Heart left ventricle (tissue), 16 donors: Measurements from ENCODE around the gene EGLN2. TPM values are rescaled to one million over a fixed set of nuclear protein-coding genes. Genes with fewer than 3 reads are reported as not detected.
A peak's percentile ranks its signal among the peaks of the same experiment; 100 is the strongest.

Experiments
- ATAC-seq, 4 donors: fragments of 200-7000 bp; cut with Tn5 transposase; one replicate each; pipeline ENCODE4 v1.9.1; 2020 to 2022; ENCODE audit warnings: moderate library complexity in 4 of 4, mild to moderate bottlenecking in 3 of 4, moderate number of reproducible peaks in 1 of 4
- DNase-seq, 5 donors: peaks; one replicate each; pipeline ENCODE4 v3.0.0-alpha.2; 2020
- H3K27ac ChIP-seq, 12 donors: fragments of 200-600 bp; sonication (generic) in 4 of 12; one replicate each; pipeline versions ENCODE4 v1.5.0 to v1.8.0; 2016 to 2022; ENCODE audit warnings: mild to moderate bottlenecking in 2 of 12
- H3K27me3 ChIP-seq, 9 donors: fragments of 200-600 bp; sonication (generic) in 2 of 9; one replicate each; pipeline versions ENCODE4 v1.5.1 to v1.8.0; 2016 to 2022; ENCODE audit warnings: mild to moderate bottlenecking in 3 of 9
- H3K36me3 ChIP-seq, 9 donors: fragments of 200-600 bp; sonication (generic) in 2 of 9; one replicate each; pipeline versions ENCODE4 v1.5.0 to v1.8.0; 2018 to 2022; ENCODE audit warnings: mild to moderate bottlenecking in 2 of 9
- H3K4me1 ChIP-seq, 12 donors: fragments of 200-600 bp; sonication (generic) in 4 of 12; one replicate each; pipeline versions ENCODE4 v1.5.0 to v1.8.0; 2016 to 2022; ENCODE audit warnings: mild to moderate bottlenecking in 3 of 12
- H3K4me3 ChIP-seq, 12 donors: fragments of 200-600 bp; sonication (generic) in 4 of 12; one replicate each; pipeline versions ENCODE4 v1.5.0 to v1.8.0; 2017 to 2022; ENCODE audit warnings: mild to moderate bottlenecking in 9 of 12, moderate library complexity in 4 of 12
- H3K9me3 ChIP-seq, 12 donors: fragments of 200-600 bp; sonication (generic) in 4 of 12; one replicate each; pipeline versions ENCODE4 v1.5.0 to v1.8.0; 2016 to 2022; ENCODE audit warnings: mild to moderate bottlenecking in 1 of 12
- POLR2A ChIP-seq, 2 donors: fragments of 450-650 bp; IDR thresholded peaks; one replicate each; pipeline ENCODE4 v1.6.1; 2017; ENCODE audit warnings: antibody characterized with exemption in 2 of 2, mild to moderate bottlenecking in 2 of 2, moderate library complexity in 2 of 2
- WGBS, 4 donors: extraction: QIAGEN DNeasy Blood & Tissue Kit in 2 of 4; methylation state at CpG; one replicate each; pipeline versions ENCODE4 v1.1.5 to v1.1.7; 2013 to 2018; 5-methylcytosine and 5-hydroxymethylcytosine counted together
- intact Hi-C, 10 donors: fragments of 100-400 bp; cut with DNase I; formaldehyde crosslinking; loops; one replicate each; pipeline versions ENCODE4 v1.11.1 to v1.14.2; 2022
- polyA plus RNA-seq, 2 donors: library from polyadenylated mRNA; stranded (reverse); fragments of 200-250 nt; gene quantifications; one replicate each; pipeline ENCODE4 v1.2.3, GENCODE V29; 2013
- total RNA-seq, 9 donors: library from RNA; depleted of rRNA in 2 of 9; stranded (reverse); fragments of >200 nt in 2 of 9; fragmentation: NEBNext Ultra II Directional in 3 of 9; extraction: Animal tissue kit (Norgen Biotek cat#: 25700) in 3 of 9; gene quantifications; one replicate each; pipeline versions ENCODE4 v1.1.0 to v1.2.4, GENCODE V29; 2016 to 2023
- TF ChIP-seq, protein P1 (sequence below), 12 donors: fragments of 200-600 bp; sonication (generic) in 4 of 12; IDR thresholded peaks; one replicate each; pipeline versions ENCODE4 v1.5.0 to v1.8.0; 2018 to 2022; ENCODE audit warnings: antibody characterized with exemption in 12 of 12, mild to moderate bottlenecking in 5 of 12
- donor health status: ischemic (EF 13 %, LVEDD 7.1; RV severe dilation, severe dysfunction).
- donor health status: healthy with polysubstance abuse.
- donor health status: DM: no; HTN: yes; CAD: no.
- donor health status: DM: no; HTN: no; CAD: no.
- donor health status: ischemic (EF 25% LVEDD 6.9; RV normal size, moderate dysfunction).
- donor health status: ischemic (EF 25% LVEDD 5.7; RV mildly dilated, moderate dysfunction).
- donor health status: healthy.
- donor health status: DM: yes; HTN: yes; CAD: no.
- donor health status: ischemic (EF 35%, LVEDD 5.7; RV mildly dilated, moderate dysfunction).
- donor health status: nonischemic (EF 11% LVEDD 7.7; RV severe dilation, severe dysfunction).
- donor health status: DM: yes; HTN: yes; CAD: no.
- donor health status: PGD.
- donor health status: ischemic (EF 29% LVEDD 5.4; RV normal size, mild dysfunction).
- donor health status: nonischemic (EF 23%, LVEDD 6.1; RV moderate dilation, normal function).

Gene EGLN2
- total and polyA plus RNA-seq, 11 donors: 38.1 to 91.8 (median 50.5) TPM

DNA sequence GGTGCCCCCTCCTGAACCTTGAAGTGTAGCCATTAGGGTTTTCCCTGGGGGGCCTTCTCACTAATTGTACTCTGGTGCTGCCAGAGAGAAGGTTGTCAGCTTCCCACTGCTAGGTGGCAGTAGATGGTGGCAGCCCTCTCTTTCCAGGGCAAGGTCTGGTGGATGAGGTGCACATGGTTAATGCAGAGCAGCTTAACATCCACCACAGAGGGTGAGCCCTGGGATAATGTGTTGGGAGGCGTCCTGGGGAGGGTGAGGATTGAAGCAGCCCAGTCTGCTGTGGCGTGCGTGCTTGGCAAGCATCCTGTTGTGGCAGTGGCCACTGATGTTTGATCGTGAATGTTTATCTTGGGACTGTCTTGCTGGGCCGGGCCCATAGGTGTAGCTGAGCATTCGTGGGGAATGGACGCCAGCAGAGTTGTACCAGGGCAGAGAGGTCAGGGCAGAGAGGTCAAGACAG is 5.8 kb downstream of the EGLN2 start:
- TF ChIP-seq POLR2A (IDR thresholded peaks at IDR 0.05): no peak
- TF ChIP-seq, protein P1, sequence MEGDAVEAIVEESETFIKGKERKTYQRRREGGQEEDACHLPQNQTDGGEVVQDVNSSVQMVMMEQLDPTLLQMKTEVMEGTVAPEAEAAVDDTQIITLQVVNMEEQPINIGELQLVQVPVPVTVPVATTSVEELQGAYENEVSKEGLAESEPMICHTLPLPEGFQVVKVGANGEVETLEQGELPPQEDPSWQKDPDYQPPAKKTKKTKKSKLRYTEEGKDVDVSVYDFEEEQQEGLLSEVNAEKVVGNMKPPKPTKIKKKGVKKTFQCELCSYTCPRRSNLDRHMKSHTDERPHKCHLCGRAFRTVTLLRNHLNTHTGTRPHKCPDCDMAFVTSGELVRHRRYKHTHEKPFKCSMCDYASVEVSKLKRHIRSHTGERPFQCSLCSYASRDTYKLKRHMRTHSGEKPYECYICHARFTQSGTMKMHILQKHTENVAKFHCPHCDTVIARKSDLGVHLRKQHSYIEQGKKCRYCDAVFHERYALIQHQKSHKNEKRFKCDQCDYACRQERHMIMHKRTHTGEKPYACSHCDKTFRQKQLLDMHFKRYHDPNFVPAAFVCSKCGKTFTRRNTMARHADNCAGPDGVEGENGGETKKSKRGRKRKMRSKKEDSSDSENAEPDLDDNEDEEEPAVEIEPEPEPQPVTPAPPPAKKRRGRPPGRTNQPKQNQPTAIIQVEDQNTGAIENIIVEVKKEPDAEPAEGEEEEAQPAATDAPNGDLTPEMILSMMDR (IDR thresholded peaks at IDR 0.05): peak in 2 of 12 donors; percentile 19 to 23
- Histone ChIP-seq H3K27me3 (no peaks in the 10 kb centered on the region), H3K27ac (peak overlapping the region; percentile 57 to 99 (median 97)), H3K9me3 (no peaks in the 10 kb centered on the region), H3K4me3 (no peak overlapping the region), H3K36me3 (peaks cover 0 to 69% (median 44%) of the 10 kb centered on the region in 9 donors), H3K4me1 (peaks cover 57 to 100% (median 90%) of the 10 kb centered on the region in 12 donors)
- intact Hi-C loops: loop anchor here in 6 of 10 donors (5.0 to 10.0 kb wide), 5 partner anchors 88 to 383 kb away; partner anchors contain the start of genes COQ8B (in 2 of the 6), ITPKC (in 2 of the 6) and SERTAD1 (in 1 of the 6)
- DNase-seq (peak in 1 of 5 donors; percentile 53), ATAC-seq (peak in 3 of 4 donors; percentile 1 to 7 (median 1))
- WGBS, 4 donors: 16 to 25% (median 22%) methylated on average over 7 of the region's 7 CpGs

DNA sequence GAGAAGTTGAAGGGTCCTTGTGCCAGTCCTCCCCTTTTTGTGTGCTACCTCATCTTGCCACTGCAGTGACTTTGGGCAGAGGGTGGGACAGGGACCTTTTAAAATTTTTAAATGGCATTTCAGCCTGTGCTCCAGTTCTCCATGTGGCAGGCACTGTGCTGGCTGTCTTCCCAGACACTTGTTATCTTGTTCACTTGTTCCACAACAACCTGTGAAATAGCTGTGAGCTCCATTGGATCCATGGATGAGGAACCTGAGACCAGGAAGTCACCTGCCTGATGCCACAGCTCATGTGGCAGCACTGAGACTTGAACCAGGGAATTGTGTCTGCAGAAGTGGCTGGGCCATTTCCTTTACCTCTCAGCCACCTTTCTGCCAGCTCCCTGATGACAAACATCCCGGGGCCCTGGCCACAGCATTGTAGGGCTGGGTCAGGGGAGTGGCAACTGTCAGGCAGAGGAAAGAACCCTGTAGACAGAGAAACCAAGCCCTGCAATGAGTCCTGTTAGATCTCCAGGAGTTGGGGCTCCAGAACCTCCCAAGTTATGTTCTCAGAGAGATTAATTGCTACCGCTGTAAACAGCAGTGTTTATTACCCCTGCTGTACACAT is 6.4 kb downstream of the EGLN2 start:
- no peak for TF ChIP-seq POLR2A (IDR thresholded peaks at IDR 0.05)
- TF ChIP-seq, protein P1 (IDR thresholded peaks at IDR 0.05): no peak
- intact Hi-C loops: loop anchor here in 6 of 10 donors (5.0 to 10.0 kb wide), 5 partner anchors 88 to 383 kb away; partner anchors contain the start of genes COQ8B (in 2 of the 6), ITPKC (in 2 of the 6) and SERTAD1 (in 1 of the 6)
- H3K36me3 ChIP-seq: peaks cover 0 to 69% (median 44%) of the 10 kb centered on the region in 9 donors
- peak overlapping the region in 11 of 12 donors; percentile 95 to 99 (median 97) for H3K27ac ChIP-seq
- ATAC-seq (peak in 2 of 4 donors; percentile 2), DNase-seq (peak in 1 of 5 donors; percentile 62)
- H3K4me1 ChIP-seq: peaks cover 56 to 100% (median 90%) of the 10 kb centered on the region in 12 donors
- H3K9me3 ChIP-seq: no peaks in the 10 kb centered on the region
- no peak overlapping the region for H3K4me3 ChIP-seq
- H3K27me3 ChIP-seq: no peaks in the 10 kb centered on the region
- WGBS, 4 donors: 35 to 67% (median 55%) methylated on average over 2 of the region's 2 CpGs

DNA sequence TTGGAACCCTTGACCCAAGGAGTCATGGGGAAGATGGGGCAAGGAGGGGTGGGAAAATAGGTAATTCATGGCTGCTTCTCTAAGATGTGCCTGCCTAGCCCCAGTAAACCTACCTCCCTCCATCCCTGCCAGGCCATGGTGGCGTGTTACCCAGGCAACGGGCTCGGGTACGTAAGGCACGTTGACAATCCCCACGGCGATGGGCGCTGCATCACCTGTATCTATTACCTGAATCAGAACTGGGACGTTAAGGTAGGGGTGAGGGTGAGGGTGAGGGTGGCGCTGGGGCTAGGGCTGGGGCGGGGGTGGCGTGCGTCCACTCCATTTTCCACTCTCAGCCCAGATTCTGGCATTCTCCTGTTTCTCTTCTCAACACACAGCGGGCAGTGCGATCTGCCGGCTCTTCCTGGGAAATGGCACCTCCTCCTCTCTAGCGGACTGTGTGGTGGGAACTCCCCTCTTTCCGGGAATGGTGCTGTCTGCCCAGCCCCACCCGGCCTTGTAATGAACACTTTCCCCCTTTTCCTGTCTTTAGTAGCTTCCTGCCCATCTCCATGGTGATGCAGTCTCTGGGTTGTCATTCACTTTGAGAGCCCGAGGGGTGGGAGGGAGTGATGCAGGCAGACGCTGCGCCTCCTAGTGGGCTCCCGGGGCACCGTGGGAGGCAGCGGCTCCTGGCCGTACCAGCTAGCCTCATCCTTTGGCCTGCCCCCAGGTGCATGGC is 7.6 kb downstream of the EGLN2 start:
- peak overlapping the region; percentile 13 to 99 (median 97) for H3K27ac ChIP-seq
- 27 to 43% (median 37%) methylated on average over 19 to 26 of the region's 26 CpGs for WGBS, 4 donors
- peak; percentile 38 to 64 (median 48) for ATAC-seq
- peak in 1 of 2 donors; percentile 33 for TF ChIP-seq POLR2A (IDR thresholded peaks at IDR 0.05)
- TF ChIP-seq, protein P1 (IDR thresholded peaks at IDR 0.05): peak; percentile 75 to 95 (median 86)
- peak overlapping the region in 9 of 12 donors; percentile 1 to 38 (median 20) for H3K4me3 ChIP-seq
- H3K27me3 ChIP-seq: no peaks in the 10 kb centered on the region
- H3K36me3 ChIP-seq: peaks cover 0 to 57% (median 33%) of the 10 kb centered on the region in 9 donors
- peak; percentile 84 to 90 (median 87) for DNase-seq
- H3K4me1 ChIP-seq: peaks cover 44 to 96% (median 82%) of the 10 kb centered on the region in 12 donors
- H3K9me3 ChIP-seq: no peaks in the 10 kb centered on the region
- intact Hi-C loops: loop anchor here in 6 of 10 donors (5.0 to 10.0 kb wide), 5 partner anchors 89 to 384 kb away; partner anchors contain the start of genes COQ8B (in 2 of the 6), ITPKC (in 2 of the 6) and SERTAD1 (in 1 of the 6)
